Central memory CD8-positive, alpha-beta T cell (primary cell): ENCODE data around the gene COL9A2.
A peak's percentile ranks its signal among the peaks of the same experiment; 100 is the strongest.
"Not testable (repeated sequence)": the region's sequence is repeated elsewhere in the genome, so short reads cannot be mapped to it uniquely, and the experiment has no call there.

Experiments used
- ATAC-seq: fragments of 150-1000 bp; cut with Tn5 transposase; replicated peaks from 2 replicates; pipeline ENCODE4 v1.10.0; 2022; ENCODE audit warnings: mild to moderate bottlenecking, moderate FRiP score, moderate number of reproducible peaks; ENCODE audit not compliant: poor library complexity, severe bottlenecking; ENCODE audit errors: extremely low read depth
- DNase-seq, 2 donors: peaks; one replicate each; pipeline ENCODE4 v3.0.0; 2021; ENCODE audit warnings: low spot score in 2 of 2
- H3K27ac Mint-ChIP-seq: one replicate; pipeline ENCODE4 v1.8.0; 2022; ENCODE audit warnings: low read depth, mild to moderate bottlenecking, moderate library complexity, mixed read lengths
- H3K27me3 Mint-ChIP-seq: one replicate; pipeline ENCODE4 v1.8.0; 2022; ENCODE audit warnings: mixed read lengths
- H3K36me3 Mint-ChIP-seq: one replicate; pipeline ENCODE4 v1.8.0; 2022; ENCODE audit warnings: mild to moderate bottlenecking, moderate library complexity, mixed read lengths; ENCODE audit not compliant: insufficient read depth
- H3K4me1 Mint-ChIP-seq: one replicate; pipeline ENCODE4 v1.8.0; 2022; ENCODE audit warnings: mixed read lengths
- H3K4me3 Mint-ChIP-seq: one replicate; pipeline ENCODE4 v1.8.0; 2022; ENCODE audit warnings: mild to moderate bottlenecking, moderate library complexity, mixed read lengths
- H3K9me3 Mint-ChIP-seq: one replicate; pipeline ENCODE4 v1.8.0; 2022; ENCODE audit warnings: mixed read lengths

Gene COL9A2

DNA sequence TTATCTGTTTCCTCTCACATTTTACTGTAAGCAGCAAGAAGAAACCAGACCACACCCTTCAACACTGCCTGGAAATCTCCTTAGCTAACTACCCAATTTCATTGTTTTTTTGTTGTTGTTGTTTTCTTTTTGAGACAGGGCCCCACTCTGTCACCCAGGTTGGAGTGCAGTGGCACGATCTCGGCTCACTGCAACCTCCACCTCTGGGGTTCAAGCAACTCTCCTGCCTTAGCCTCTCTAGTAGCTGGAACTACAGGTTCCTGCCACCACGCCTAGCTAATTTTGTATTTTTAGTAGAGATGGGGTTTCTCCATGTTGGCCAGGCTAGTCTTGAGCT is 25.3 kb upstream of the COL9A2 start:
- peak overlapping the region; percentile 5 for H3K4me3 Mint-ChIP-seq
- not testable (repeated sequence) for ATAC-seq, DNase-seq, H3K36me3 Mint-ChIP-seq, H3K27me3 Mint-ChIP-seq, H3K9me3 Mint-ChIP-seq
- peak overlapping the region; percentile 59 for H3K27ac Mint-ChIP-seq
- peaks cover 40% of the 10 kb centered on the region for H3K4me1 Mint-ChIP-seq

DNA sequence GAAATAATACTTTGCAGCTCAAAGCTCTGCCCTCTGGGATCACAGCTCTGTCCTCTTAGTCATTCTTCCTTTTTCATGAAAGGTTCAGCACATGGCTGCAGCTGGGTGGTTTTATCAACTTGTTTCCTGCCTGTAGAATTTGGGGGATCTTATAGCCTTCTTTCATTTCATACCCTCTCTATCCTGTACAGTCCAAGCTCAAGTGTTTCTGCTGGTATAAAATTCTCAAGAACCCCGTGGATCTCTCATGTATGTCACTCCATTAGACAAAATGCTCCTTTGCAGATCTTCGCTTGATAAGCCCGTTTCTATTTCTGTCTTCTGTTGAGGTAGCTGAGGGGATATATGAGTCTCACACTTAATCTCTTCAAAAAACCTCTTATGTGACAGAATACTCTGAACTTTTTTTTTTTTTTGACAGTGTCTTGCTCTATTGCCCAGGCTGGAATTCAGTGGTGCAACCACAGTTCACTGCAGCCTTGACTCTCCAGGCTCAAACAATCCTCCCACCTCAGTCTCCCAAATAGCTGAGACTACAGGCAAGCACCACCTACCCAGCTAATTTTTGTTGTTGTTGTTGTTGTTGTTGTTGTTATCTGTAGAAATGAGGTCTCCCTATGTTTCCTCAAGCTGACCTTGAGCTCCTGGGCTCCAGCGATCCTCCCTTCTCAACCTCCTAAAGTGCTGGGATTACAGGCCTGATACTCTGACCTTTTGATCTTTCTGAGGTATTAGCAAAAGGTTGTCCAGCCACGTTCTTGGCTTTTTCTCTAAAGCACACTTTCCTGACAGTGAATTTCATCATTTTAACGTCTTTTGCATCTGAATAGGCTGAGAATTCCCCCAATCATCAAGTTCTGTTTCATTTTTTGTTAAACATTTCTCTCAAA is 24.6 kb upstream of the COL9A2 start:
- DNase-seq (no peak), ATAC-seq (no peak)
- no peaks in the 10 kb centered on the region for H3K9me3 Mint-ChIP-seq
- H3K4me3 Mint-ChIP-seq, result peak overlapping the region; percentile 5
- H3K36me3 Mint-ChIP-seq, result peaks cover 4% of the 10 kb centered on the region
- H3K27me3 Mint-ChIP-seq, result no peaks in the 10 kb centered on the region
- H3K27ac Mint-ChIP-seq, result peak overlapping the region; percentile 59
- peaks cover 40% of the 10 kb centered on the region for H3K4me1 Mint-ChIP-seq

DNA sequence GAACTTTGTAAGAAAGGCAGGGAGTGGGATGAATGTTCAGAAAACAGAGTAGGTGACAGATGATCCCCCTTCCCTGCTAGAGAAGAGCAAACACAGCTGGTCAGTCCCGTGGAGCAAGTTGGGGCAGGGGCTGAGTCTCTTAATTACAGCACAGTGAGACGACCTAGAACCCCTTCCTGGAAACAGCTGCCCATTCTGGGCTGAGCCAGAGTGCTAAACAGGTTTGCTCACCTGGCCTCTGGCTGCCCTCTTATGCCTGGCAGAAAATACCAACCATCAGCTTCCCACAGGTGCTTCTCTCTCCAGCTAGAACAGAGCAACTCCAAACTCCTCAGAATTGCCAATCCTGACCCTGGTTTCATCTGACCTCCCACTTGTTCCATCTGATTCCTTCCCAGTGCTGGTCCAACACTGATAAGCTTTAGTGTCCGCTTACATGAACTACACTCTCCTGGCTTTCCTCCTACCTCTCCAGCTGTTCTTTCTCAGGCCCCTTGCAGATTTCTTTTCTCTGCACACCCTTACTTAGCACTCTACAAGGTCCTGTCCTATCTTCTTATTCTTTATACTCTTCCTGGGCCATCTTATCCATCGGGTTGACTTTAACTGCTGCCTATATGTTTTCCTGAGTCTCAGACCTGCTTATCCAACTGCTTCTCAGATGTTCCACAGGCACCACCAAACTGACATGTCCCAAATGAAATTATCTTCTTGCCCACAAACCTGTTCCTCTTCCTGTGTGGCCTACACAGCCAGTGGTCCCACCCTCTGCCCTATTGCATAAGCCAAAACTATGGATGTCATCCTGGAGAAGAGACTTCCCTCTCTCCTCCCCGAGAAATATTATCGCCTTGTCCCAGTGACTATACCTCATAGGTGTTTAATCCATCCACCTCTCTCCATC is 22.6 kb upstream of the COL9A2 start:
- Mint-ChIP-seq H3K27ac (no peak overlapping the region), H3K4me1 (peaks cover 36% of the 10 kb centered on the region), H3K9me3 (no peaks in the 10 kb centered on the region), H3K27me3 (no peaks in the 10 kb centered on the region), H3K4me3 (no peak overlapping the region), H3K36me3 (no peaks in the 10 kb centered on the region)
- ATAC-seq (no peak), DNase-seq (no peak)

DNA sequence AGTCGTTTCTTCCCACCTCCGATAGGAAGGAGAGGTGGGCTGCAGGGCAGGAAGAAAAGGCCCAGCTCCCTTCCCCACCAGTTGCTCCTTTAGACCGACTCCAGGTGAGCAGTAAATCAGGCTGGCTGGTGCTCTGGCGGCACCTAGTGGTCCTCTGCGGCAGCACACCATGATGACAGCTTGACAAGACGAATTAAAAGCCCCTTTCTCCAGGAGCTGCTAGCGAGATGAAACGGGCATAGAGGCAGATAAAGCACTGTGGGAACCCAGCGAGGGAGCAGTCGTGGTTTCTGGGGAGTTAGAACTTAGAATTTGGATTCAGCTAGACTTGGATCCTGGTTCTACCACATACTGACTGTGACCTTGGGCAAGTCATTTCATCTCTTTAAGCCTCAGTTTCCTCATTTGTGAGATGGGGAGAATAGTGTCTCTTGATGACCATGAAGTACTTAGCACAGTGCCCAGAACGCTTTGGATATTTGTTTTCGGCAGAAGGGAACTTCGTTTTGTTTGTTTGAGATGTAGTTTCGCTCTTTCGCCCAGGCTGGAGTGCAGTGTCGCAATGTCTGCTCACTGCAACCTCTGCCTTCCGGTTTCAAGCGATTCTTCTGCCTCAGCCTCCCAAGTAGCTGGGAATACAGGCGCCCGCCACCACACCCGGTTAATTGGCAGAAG is 21.8 kb upstream of the COL9A2 start:
- H3K9me3 Mint-ChIP-seq, result no peaks in the 10 kb centered on the region
- H3K27ac Mint-ChIP-seq, result no peak overlapping the region
- peak; percentile 70 for ATAC-seq
- H3K36me3 Mint-ChIP-seq, result no peaks in the 10 kb centered on the region
- peak; percentile 86 to 90 for DNase-seq
- no peak overlapping the region for H3K4me3 Mint-ChIP-seq
- H3K4me1 Mint-ChIP-seq, result peaks cover 28% of the 10 kb centered on the region
- H3K27me3 Mint-ChIP-seq, result no peaks in the 10 kb centered on the region

DNA sequence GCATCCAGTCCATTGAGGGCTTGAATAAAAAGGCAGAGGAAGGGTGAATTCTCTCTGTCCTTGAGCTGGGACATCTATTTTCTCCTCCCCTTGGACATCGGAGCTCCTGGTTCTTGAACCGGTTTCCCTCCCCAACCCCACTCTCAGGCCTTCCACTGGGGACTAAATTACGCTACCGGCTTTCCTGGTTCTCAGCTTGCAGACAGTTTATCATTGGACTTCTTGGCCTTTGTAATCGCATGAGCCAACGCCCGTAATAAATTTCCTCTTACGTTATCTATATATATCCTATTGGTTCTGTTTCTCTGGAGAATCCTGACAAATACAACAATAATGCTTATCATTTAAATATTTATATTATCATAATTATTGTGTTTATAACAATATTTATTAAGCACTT is 20.4 kb upstream of the COL9A2 start:
- DNase-seq (no peak), ATAC-seq (no peak)
- Mint-ChIP-seq H3K4me1 (peaks cover 27% of the 10 kb centered on the region), H3K27me3 (peaks cover under 1% of the 10 kb centered on the region), H3K4me3 (no peak overlapping the region), H3K27ac (no peak overlapping the region), H3K36me3 (no peaks in the 10 kb centered on the region), H3K9me3 (no peaks in the 10 kb centered on the region)

DNA sequence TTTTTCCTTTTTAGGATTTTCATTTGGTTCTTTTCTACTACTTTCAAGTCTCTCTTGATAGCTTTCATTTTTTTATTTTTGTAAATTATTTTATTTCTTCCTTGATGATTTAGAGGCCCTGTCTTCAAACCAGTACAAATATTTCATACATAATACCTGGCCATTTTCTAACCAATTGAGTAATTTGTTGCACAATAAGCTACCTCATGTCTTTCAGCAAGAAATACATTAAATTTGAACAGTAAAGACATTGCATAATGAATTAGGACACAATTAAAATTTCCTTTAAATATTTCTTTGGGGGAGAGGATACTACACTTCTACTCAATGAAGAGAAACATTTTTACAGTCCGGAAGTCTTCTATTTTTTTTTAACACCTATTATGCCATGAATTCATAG is 15.6 kb upstream of the COL9A2 start:
- ATAC-seq (no peak), DNase-seq (no peak)
- Mint-ChIP-seq H3K4me3 (no peak overlapping the region), H3K27ac (no peak overlapping the region), H3K4me1 (no peaks in the 10 kb centered on the region), H3K27me3 (peaks cover 9% of the 10 kb centered on the region), H3K36me3 (no peaks in the 10 kb centered on the region), H3K9me3 (no peaks in the 10 kb centered on the region)

DNA sequence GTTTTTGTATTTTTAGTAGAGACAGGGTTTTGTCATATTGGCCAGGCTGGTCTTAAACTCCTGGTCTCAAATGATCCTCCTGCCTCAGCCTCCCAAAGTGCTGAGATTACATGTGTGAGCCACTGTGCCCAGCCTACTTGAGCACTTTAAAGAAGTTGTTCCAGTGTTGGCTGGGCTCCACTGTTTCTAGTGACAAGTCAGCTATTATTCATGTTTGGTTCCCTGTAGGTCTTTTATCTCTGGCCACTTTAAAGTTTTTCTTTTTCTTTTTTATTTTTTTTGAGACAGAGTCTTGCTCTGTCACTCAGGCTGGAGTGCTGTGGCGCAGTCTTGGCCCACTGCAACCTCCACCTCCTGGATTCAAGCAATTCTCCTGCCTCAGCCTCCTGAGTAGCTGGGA is 14.3 kb upstream of the COL9A2 start:
- not testable (repeated sequence) for H3K9me3 Mint-ChIP-seq, H3K27ac Mint-ChIP-seq

DNA sequence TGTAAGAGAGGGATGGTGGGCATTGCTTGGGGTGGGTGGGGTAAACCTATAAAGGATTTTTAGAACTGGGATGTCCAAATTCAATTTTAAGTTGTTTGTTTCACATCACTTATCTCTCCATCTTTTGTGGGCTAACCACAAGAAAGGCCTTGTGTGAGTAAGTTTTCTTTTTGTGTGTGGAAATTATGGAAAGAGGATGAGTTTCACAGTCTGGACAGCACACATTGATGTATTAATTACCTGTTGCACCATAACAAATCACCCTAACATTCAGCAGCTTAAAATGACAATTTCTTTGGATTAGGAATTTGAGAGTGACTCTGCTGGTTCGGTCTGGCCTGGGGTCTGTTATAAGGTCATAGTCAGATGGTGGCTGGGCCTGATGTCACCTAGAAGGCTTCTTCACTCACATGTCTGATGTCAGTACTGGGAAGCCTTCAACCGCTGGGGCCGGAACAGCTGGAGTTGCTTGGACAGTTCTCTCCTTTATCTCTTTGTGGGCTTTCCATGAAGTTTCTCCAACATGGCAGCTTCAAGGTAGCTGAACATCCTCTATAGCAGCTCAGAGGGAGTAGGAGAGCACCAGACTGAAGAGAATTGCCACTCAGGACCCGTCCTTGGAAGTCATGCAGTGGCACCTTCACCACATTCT is 2.0 kb upstream of the COL9A2 start:
- H3K36me3 Mint-ChIP-seq, result peaks cover 1% of the 10 kb centered on the region
- H3K27ac Mint-ChIP-seq, result no peak overlapping the region
- H3K9me3 Mint-ChIP-seq, result no peaks in the 10 kb centered on the region
- H3K4me3 Mint-ChIP-seq, result no peak overlapping the region
- ATAC-seq, result no peak
- H3K27me3 Mint-ChIP-seq, result peaks cover 21% of the 10 kb centered on the region
- H3K4me1 Mint-ChIP-seq, result peaks cover 31% of the 10 kb centered on the region
- no peak for DNase-seq

More for the DNA sequence above, 14.3 kb upstream of the COL9A2 start:
- not testable (repeated sequence) for ATAC-seq, H3K4me1 Mint-ChIP-seq, H3K27me3 Mint-ChIP-seq, H3K36me3 Mint-ChIP-seq, H3K4me3 Mint-ChIP-seq, DNase-seq

DNA sequence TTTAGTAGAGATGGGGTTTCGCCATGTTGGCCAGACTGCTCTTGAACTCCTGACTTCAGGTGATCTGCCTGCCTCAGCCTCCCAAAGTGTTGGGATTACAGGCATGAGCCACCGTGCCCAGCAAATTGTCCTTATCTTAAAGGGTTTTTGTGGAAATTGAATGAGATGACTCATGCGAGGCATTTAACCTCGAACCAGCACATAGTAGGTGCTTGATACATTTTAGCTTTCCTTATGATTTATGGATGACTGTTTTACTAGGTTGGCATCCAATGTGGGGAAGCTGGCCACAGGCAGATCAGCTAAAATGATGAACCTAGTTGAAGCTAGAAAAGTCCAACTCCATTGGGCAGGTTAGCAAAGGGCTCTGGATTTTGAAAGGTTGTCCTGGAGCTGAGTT is 1.4 kb upstream of the COL9A2 start:
- ATAC-seq, result no peak
- peaks cover 21% of the 10 kb centered on the region for H3K27me3 Mint-ChIP-seq

DNA sequence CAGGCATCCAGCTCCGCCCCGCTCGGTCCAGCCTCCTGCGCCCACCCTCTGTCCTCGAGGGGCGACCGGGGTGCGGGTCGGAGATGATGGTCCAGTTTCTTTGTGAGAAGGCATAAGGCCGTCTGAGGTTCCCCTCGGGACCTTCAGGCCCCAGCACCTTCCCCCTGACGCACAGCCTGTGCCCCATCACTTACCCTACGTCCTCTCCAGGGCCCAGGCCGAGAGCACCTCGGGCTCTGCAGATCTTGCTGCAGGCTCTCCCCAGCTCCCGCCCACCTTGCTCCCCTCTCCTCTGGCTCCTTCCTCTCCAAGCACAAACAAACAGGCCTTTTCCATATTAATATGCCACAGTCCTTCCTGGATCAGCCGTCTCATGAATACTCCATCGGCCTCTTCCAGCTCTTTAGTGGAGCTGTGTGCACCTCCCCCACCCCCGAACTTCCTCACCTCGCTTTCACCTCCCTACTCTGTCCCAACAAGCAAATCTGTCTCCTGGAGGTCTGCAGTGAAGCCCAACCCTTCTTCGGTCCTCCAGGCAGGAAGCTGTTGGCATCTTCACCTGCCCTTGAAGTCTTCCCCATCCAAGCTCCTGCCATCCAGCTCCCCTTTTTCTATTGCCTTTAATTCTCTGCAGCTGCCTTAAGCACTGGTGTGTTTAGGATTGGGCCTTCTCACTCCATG is 448 bp upstream of the COL9A2 start:
- H3K27ac Mint-ChIP-seq, result no peak overlapping the region
- peak overlapping the region; percentile 71 for H3K4me3 Mint-ChIP-seq
- ATAC-seq, result no peak
- peaks cover 31% of the 10 kb centered on the region for H3K4me1 Mint-ChIP-seq
- H3K27me3 Mint-ChIP-seq, result peaks cover 21% of the 10 kb centered on the region
- no peak for DNase-seq
- no peaks in the 10 kb centered on the region for H3K9me3 Mint-ChIP-seq
- no peaks in the 10 kb centered on the region for H3K36me3 Mint-ChIP-seq

More for the DNA sequence above, 1.4 kb upstream of the COL9A2 start:
- no peak overlapping the region for H3K27ac Mint-ChIP-seq
- peaks cover 31% of the 10 kb centered on the region for H3K4me1 Mint-ChIP-seq
- no peaks in the 10 kb centered on the region for H3K9me3 Mint-ChIP-seq
- peaks cover 1% of the 10 kb centered on the region for H3K36me3 Mint-ChIP-seq
- no peak for DNase-seq
- H3K4me3 Mint-ChIP-seq, result no peak overlapping the region

DNA sequence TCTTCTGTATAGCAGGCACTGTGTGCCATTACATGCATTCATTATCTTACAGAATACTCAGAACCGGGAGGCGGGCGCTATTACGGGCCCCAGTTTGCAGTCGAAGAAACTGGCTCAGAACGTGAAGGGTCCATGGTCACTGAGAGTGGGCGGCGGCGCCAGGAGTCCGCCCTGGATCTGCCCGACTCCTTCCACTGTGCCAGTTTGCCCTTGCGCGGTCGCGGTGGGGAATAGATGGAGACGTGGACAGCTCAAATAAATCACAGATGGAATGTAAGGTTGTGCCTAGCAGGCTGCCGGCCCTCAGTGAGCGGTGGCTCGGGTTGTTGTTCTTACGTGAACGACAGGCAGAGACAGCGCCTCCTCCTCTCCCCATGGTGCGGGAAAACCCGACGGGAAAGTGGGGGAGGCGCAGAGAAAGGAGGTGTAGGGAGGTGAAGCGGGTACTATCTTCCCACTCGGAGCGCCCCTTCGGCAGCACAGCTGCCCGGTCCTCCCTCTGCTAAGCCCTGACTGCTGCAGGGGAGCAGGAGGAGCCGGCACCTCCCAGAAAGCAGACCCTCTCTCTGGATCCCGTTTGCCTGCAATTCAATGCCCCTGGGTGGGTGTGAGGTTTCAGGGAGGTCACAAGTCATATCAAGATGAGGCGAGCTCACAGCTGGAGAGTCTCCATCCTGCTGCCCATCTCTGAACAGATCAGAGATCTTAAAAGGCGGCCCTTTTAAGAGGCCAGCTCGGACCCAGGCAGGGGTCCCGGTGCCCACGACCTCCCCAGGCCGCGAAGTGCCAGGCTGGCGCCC is 1.1 kb downstream of the COL9A2 start:
- H3K4me3 Mint-ChIP-seq, result peak overlapping the region; percentile 71
- ATAC-seq, result peak; percentile 20
- no peak for DNase-seq

More for the DNA sequence above, 1.1 kb downstream of the COL9A2 start:
- Mint-ChIP-seq H3K4me1 (peaks cover 31% of the 10 kb centered on the region), H3K36me3 (no peaks in the 10 kb centered on the region), H3K27ac (no peak overlapping the region), H3K27me3 (peaks cover 21% of the 10 kb centered on the region), H3K9me3 (no peaks in the 10 kb centered on the region)
